Measurements from ENCODE around the gene SLC25A21.
"Not testable (repeated sequence)": the region's sequence is repeated elsewhere in the genome, so short reads cannot be mapped to it uniquely, and the experiment has no call there.

Gene SLC25A21

DNA sequence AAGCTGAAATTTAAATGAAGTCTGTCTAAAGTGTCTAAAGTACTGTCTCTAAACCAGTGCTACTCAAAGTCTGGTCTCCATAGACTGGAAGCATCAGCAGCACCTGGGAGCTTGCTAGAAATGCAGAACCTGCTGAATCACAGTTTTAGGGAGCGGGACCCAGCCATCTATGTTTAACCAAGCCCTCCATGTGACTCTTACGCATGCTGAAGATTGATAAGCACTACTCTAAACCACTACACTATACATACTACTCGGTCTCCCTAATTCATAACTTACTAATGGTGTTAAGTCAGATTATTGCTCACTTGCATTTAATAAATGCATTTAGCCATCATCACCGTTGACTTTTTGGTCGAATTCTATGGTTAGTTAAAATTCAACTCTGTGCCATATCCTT, 88.8 kb downstream of the SLC25A21 start:
- DNase-seq: no peak

DNA sequence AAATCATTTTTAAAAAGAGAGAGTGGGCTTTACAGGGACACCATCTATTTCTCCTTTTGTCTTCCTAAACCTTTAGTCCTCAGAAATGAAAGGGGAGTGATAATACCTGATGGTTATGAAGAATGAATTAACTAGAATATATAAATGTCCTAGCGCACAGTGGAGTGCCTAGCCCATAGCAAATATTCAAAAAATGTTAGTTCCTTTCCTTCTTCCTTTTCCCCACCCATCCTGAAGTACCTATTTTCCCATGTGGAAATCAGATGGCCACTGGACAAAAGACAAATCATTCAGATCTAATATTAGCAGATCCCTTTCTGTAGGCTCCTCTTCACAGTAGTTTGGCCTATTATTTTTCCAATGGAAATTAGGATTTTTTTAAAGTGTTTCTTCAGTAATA, 90.0 kb downstream of the SLC25A21 start:
- no peak for DNase-seq

DNA sequence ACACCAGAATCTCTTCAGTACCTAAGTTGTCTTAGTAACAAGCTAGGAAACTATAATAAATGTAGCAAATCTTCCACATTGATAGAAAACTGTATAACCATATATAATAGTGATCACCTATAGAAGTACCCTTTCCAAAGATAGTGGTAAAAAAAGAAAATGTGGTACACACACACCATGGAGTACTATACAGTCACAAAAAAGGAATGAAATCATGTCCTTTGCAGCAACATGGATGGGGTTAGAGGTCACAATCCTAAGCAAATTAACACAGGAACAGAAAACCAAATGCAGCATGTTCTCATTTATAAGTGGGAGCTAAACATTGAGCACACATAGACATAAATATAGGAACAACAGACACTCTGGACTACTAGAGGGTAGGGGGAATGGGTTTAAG, 90.5 kb downstream of the SLC25A21 start:
- no peak for DNase-seq

DNA sequence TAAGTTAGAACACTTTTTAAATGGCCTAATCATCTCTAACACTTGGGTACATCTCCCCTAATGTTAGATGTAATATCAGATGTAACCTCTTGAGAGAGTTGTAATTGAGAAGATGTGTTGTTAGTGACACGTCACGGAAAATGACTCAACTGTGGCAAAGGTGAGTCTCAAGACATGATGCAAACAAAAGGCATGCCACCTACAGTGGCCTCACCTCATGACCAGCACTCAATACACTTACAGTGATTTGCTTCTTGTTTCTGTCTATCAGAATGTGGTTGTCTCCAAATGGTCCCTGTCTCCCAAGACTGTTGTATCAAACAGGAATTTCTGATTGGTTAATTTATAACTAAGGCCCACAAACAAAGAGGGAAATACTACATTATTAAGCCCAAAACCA, 91.2 kb downstream of the SLC25A21 start:
- no peak for DNase-seq

DNA sequence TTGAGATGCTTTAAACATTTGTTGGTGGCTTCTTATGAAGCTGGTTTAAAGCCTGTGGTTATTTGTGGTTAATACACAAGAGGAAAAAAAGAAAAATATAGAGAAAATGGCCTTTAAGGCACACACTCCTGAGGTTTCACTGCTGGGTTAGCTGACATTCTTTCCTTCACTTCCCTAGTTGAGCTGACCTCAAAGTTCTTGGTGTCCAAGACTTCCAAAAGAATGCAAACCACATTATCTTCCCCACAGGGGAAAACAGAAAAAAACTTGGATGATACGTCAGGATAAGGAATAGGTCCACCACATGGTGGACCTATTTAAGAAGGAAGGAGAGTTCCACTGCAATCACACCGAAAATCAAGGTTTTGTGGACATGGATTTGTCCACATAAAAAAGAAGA, 94.3 kb downstream of the SLC25A21 start:
- no peak for DNase-seq

DNA sequence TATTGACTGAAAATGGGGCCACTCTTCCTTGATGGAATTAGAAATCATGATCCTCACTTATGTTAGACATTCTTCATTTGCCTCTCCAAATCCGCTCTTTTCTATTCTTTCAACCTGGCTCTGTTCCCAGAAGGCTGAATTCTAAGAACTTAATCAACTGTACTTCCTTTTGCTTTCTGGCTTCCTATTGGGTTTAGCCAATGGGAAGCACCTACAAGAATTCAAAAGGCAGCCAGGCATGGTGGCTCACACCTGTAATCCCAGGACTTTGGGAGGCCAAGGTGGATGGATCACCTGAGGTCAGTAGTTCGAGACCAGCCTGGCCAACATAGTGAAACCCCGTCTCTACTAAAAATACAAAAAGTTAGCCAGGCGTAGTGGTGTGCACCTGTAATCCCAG, 98.1 kb downstream of the SLC25A21 start:
- DNase-seq: not testable (repeated sequence)

DNA sequence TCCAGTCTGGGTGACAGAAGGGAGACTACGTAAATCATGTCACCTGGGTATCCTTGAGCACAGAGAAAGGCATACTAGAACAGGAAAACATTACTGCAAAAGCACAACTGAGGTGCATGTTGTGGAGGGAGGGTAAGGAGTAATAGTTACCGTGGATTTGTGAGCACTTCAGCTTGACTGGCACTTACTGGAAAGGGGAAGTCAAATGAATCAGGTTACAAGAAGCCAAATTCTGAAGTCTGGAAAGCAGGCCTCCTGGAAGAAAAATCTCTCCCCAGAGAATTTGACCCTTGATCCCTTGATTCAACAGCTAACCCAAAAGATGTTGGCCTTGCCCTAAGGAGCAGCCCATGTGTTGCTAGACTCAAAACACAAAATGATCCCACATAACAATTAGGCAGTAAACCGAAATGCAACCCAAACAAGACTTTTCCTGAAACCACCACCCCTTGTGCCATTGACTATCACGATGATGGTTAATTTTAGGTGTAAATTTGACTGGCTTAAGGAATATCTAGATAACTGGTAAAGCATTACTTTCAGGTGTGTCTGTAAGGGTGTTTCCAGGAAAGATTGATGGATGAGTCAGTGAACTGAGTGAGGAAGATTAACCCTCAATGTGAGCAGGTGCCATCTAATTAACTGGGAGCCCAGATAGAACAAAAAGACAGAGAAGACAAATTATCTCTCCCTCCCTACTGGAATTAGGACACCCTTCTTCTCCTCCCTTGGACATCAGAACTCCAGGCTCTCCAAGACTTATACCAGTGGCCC, 108.8 kb downstream of the SLC25A21 start:
- DNase-seq: no peak

DNA sequence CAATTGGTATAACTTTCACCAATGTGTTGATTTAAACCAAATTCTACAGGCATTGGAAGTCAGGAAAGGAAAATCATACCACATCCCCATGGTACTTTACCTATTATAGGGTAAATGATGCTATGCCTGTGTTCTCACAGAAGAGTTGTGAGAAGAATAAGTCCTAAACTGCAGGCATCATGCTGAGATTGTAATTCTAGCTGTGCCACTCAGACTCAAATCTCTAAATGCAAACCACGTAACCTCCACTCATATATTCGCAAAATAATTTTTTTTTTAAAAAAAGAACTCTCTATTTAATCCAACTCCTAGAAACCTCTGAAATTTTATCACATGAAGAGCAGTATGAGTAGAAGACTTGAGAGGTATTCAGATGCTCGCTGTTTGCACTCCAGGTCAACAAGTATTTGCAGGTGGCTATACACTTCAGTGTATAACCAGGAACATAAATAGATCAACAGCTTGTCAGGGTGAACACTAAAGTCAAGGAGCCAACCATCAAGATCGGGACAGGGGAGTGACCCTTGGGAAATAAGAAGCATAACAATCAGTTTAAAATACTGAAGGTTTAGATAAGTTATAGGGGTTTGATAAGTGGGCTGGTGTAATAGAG, 110.1 kb downstream of the SLC25A21 start:
- no peak for DNase-seq

DNA sequence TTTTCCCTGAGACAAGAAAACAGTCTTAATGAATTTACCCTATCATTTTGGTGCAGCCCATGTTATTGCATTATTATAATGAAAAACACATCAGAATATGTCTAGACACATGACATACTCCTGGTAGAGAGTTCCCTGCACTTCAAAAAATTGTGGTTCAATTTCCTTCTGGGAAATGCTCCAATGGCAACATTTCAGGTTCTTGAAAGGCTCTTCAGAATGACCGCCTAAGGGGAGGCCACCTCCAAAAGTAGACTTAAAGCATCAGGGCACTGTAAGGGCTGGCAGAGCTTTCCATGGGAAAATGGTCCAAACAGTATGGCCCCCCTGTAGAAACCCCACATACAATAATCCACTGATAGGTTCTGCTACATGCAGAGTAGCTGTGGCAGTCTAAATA, 110.7 kb downstream of the SLC25A21 start:
- DNase-seq: no peak

DNA sequence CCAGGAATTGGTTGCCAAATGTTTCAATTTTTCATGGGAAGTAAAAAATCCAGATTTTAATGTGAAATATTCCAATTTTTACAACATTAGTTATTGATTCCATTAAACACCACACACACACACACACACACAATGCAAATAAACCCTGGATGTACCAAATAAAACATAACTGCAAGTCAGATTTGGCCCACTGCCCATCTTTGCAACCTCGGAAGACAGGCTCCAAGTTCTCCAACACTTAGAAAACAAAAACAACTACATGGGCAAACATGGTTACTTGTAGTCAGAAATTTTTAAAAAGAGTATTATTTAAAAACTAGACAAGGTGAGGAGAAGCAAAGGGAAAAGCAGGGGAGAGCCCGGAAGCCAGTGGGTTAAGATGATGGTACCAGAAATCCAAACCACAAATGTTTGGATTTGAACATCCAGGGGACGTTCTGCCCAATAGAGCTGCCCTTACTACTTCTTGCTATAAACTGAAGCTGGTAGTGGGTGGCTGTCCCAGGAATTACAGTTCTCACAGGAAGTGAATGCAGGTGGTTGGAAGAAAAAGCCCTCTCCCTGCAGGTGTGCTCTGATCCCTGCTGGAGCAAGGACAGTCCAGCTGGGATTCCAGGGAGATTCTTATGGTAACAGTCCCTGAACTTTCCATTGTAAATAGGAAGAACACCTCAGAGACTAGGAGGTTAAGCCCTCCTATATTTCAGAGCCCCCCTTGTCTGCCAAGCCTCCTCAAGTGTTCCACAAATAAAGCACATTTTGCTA, 111.7 kb downstream of the SLC25A21 start:
- no peak for DNase-seq

DNA sequence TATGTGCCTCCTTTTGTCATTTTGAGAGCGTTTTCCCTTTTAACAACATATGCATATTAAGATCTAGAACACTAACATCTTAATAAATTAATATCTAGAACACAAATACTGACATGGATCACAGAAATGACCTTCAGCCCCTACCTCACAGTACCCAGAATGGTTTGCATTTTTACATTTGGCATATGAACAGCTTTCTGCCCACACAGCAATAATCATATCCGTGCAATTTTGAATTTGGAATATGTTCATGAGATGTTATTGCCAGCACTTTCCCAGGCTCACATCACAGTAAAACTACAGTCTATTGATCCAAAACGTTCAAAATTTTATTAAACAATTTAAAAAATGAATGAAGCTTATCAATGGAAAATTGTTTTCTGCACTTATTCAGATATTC, 114.6 kb downstream of the SLC25A21 start:
- DNase-seq: no peak

DNA sequence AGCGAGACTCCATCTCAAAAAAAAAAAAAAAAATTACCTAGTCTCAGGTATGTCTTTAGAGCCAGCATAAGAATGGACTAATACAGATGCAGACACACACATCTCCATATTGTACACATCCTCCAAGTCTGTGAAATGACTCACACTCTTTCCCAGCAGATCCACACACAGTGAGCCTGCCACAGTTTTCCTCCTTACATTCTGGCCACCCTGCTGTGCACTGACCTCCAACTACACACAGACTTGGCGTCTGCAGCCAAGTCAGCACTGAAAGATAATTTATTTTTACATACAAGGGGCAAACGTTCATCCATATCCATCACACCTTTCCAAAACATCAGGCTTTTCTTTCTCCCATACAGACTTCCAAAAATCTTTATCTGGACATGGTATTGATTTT, 115.9 kb downstream of the SLC25A21 start:
- DNase-seq: no peak

DNA sequence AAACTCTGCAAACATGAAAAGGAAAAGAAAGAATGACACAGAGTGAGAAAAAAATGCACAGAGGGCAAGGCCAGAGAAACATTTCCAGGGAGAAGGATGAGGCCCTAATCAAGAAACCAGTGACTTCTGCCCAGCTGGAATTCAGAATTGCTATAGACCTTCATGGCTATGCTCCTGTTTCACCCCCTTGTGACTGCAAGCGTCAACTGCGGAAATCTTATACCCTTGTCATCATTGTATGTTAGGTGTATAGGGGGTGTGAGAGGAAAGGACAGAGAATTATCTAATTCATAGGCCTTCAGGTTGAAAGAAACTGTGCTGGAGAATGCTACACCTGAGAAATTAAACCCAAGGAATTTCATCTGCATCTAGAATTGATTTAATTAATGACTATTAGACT, 117.5 kb downstream of the SLC25A21 start:
- DNase-seq: no peak

DNA sequence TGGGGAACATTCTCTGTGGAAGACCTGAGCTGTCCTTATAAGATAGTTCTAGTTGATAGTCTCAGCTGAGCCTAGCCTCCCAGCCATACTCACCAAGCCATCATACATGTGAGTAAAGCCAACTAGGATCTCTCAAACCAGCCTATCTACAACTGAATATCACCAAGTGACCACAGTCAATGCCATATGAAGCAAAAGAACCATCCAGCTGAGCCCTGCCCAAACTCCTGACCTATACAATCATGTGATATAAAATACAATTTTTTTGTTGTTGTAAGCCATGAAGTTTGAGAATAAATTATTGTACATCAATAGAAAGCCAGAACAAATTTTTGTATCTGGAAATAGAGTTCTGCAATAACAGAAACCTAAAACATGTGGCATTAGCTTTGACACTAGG, 118.3 kb downstream of the SLC25A21 start:
- DNase-seq: no peak

DNA sequence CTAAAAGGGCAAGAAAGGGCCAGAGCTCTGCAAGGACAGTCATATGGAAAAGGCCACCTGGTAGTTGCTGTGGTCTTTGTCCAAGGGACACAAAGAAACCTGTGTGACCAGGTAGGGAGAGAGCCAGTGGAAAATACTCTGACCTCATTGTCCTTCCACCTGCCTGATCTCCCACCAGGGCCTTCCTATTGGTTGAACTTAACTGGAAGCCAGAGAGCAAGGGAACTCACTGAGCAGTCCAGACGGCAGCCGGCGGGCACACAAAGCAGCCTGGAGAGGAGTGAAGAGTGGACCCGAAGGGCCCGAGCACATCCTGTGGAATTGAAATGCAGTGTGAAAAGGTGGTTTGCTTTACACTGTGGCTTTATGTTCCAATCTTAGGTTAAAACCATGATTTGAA, 120.7 kb downstream of the SLC25A21 start:
- no peak for DNase-seq

DNA sequence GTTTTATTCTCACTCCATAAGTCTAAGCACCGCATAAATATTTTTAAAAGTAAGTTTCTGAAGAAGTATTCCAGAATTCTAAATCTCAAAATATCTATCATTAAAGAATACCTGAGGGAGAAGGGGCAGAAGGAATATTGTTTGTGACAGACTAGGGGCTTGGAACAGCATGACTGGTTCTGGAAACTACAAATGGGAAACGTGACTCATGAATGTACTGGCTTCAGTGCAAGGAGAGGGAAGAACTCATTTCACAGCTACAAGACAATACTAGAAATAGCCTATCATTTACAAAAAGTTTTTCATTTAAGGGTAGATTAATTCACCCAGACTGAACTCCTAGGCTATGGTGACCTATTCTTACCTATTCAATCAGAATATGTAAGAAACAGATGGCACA, 121.3 kb downstream of the SLC25A21 start:
- DNase-seq: no peak

DNA sequence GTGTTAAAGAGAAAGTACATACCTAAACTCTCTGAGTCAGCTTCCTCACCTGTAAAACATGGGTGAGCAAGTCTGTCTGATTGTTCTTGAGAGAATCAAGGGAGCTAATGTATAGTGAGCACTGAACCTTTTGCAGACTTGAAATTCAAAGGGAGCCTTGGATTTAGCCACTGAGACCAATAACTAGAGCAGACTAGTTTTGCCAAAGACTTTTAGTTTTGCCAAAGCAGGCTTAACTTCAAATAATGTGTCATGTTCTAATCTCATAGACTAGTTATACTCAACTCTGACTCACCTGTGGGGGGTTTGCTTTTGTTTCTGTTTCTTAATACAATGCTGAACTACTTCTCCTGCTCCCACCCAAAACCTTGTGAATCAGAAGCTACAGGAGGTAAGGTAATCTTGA, 123.7 kb downstream of the SLC25A21 start:
- no peak for DNase-seq

DNA sequence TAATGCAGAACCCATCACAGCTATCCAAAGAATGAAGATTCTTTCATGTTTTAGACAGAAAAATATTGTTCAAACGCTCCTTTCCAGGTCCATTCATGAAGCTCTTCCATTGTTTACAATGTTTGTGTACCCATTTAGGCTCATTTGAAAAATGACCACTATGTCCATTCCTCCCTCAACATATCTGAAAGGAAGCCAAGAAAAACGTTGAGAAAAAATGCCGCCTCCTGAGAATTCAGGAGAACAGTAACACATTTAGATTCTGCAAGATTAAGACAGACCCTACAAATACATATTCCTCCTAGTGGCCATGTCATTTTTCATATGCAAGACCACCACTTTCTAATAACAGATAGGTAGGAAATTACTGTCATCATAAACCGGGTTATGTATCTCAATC, 124.4 kb downstream of the SLC25A21 start:
- DNase-seq: no peak

DNA sequence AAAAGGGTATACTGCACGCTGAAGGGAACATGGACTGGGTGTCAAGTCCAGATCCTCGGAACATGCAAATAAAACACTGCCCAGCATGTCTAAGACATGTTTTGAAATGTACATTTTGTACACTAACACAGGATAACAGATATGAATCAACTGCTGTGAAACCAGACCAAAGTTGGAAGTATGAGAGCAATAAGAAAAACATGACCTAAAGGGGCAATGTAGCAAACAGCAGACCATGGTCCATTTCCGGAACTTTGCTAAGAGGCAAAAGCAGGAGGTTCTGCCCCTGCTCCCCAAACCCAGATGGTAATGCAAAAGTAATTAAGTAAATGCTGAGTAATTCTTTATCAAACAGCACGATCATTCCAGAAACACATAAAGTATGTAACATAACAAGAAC, 125.2 kb downstream of the SLC25A21 start:
- DNase-seq: no peak

DNA sequence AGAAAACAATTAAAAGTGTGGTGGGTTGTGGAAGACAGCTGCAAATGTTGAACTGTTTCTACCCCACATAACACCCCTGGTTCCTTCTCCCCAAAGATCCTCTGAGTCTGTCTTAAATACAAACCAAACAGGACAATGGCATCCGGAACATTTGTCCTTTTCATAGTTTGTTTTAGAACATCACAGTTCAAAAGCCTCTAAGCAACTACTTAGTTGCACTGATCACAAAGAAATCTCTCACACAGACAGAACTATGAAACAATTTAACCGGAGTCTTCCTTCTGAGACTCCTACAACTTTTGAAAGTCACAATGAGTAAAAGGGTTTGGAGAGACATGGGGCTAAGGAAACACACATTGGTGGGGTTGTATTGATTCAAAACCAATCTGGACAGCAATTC, 125.6 kb downstream of the SLC25A21 start:
- no peak for DNase-seq

DNA sequence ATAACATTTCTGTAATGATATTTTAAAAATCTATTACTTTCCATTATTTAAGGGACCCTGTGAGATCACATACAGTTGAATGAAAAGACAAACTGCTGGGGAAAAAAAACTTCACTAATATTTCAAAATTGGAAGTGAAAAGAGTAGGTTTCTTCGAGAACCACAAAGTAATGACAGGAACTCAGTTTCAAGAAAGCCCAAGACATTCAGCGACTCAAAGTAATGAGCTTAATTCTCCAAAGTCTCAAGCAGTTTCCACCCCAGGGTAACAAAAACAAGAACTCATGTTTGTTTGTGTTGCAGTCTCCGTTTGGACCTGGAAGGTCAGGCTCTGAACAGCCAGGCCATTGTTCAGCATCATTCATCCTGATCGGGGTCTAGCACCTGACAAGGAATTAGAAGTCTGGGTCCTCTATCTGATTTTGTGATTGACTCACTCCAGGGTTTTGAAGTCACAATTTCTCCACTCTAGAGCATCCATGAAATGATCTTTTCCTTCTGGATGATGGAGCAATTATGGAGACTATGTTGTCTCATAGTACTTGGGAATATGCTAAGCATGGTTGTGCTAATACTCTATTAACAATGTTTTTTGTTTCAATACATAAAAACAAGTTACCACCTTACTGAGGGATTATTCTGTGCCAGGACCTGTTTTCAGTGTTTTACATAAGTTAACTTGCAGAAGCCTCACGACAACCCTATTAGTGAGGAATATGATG, 126.9 kb downstream of the SLC25A21 start:
- no peak for DNase-seq

DNA sequence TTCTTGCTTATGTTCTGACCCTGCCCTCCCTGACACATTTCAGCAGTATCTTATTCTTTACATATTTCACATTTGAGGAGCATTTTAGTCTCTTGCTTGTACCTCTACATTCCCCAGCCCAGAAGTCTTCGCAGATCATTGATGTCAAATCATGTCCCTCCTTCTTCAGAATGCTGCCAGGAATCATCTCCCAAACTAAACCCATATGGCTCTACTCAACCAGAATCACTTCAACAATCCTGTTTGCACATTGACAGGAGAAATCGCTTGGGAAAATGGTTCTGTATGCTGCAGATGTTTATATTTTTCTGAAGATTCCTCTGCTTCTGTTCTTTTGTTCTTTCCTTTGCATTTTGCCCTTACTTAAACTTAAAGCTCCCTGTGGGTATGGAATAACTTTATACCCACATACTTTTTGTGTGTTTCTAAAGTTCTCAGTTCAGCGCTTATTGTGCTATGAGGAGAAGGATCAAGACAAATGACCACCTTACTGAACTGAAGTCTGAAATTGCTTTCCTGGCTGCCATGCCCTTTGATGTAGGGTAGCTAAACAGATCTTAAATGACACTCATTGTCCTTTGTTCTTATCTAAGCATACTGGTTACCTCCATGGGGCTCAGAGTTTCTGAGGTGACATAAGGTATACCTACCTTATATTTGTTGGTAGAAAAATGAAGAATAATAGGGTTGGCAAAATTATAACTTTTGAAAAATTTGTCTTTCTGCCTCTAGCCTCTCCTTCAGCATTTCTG, 134.6 kb downstream of the SLC25A21 start:
- DNase-seq: no peak

All from C1 segment of cervical spinal cord (tissue), 14 donors.